SK-N-MC (cell line): ENCODE measurements around the gene LIN7A.

Experiments
- EZH2 ChIP-seq: fragments of 200-600 bp; sonication (generic); IDR thresholded peaks from one replicate; pipeline ENCODE4 v1.6.1; 2017; ENCODE audit warnings: antibody characterized with exemption
- POLR2AphosphoS5 ChIP-seq: IDR thresholded peaks from 2 replicates; pipeline ENCODE4 v1.6.1; 2012; ENCODE audit warnings: mild to moderate bottlenecking, low read depth, low read length, borderline replicate concordance

- TF ChIP-seq POLR2AphosphoS5 = no peak
- TF ChIP-seq EZH2 = no peak
These were observed 170.8 kb downstream of the LIN7A start for GRCh38 chr12:80766897-80767296.
